Measurements from ENCODE around the gene LPIN1.

The LPIN1 gene

DNA sequence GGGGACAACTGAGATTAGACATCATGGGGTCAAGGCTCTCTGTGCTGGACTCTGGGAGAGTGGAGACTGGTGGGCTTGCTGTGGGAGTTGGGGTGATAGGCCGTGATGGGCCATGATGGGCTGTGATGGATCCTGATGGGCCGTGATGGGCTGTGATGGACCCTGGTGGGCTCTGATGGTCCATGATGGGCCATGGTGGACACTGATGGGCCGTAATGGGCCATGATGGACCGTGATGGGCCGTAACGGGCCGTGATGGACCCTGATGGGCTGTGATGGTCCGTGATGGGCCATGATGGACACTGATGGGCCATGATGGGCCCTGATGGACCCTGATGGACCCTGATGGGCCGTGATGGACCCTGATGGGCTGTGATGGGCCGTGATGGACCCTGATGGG, 18.5 kb downstream of the LPIN1 start:
- Histone ChIP-seq H3K27me3 (ENCODE audit: control insufficient read depth, insufficient read depth, low read length) (no peaks in the 10 kb centered on the region), H3K4me1 (ENCODE audit: control insufficient read depth, insufficient read depth, low read length) (0 out of 2 replicates have a peak, but pooled peaks cover 7% of the 10 kb centered on the region), H3K27ac (ENCODE audit: low read depth, low read length) (no peak overlapping the region), H3K9ac (ENCODE audit: low read length) (no peak overlapping the region), H3K36me3 (ENCODE audit: control insufficient read depth, insufficient read depth, low read length) (peaks cover 50% of the 10 kb centered on the region), H3K4me3 (ENCODE audit: low read depth, low read length) (no peak overlapping the region), H3K9me3 (ENCODE audit: control insufficient read depth, insufficient read depth, low read depth, low read length) (peaks cover 7% of the 10 kb centered on the region; the same call in 1 of the 2 replicates)

DNA sequence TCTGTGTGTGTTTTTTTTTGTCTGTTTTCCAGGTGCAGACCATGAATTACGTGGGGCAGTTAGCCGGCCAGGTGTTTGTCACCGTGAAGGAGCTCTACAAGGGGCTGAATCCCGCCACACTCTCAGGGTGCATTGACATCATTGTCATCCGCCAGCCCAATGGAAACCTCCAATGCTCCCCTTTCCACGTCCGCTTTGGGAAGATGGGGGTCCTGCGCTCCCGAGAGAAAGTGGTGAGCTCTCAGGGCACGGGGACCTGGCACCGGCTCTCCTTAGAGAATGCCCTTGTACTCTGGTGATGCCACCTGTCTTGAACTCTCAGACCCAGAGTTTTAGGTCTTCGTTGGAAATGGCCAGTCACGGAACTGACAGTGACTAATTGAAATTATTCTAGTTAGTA, 19.1 kb downstream of the LPIN1 start:
- no peak overlapping the region for H3K4me3 ChIP-seq (ENCODE audit: low read depth, low read length)
- peaks cover 55% of the 10 kb centered on the region for H3K36me3 ChIP-seq (ENCODE audit: control insufficient read depth, insufficient read depth, low read length)
- peaks cover 7% of the 10 kb centered on the region; the same call in 1 of the 2 replicates for H3K9me3 ChIP-seq (ENCODE audit: control insufficient read depth, insufficient read depth, low read depth, low read length)
- no peak overlapping the region for H3K9ac ChIP-seq (ENCODE audit: low read length)
- 0 out of 2 replicates have a peak, but pooled peaks cover 7% of the 10 kb centered on the region for H3K4me1 ChIP-seq (ENCODE audit: control insufficient read depth, insufficient read depth, low read length)
- H3K27ac ChIP-seq (ENCODE audit: low read depth, low read length) = no peak overlapping the region
- H3K27me3 ChIP-seq (ENCODE audit: control insufficient read depth, insufficient read depth, low read length) = no peaks in the 10 kb centered on the region

DNA sequence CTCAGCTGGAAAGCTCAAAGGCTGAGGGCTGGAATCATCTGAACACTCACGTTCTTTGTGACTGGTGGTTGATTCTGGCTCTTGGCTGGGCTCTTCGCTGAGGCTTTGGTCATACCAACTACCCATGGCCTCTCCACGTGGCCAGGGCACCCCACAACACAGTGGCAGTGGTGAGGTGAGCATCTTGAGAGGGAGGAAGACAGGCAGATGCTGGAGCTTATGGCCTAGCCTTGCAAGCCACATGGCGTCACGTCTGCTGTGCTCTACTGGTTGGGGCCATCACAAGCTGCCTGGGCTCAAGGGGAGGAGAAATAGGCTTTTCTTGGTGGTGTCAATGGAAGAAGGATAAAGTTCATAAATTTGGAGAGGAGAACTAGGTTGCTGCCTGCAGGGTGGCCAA, 19.6 kb downstream of the LPIN1 start:
- Histone ChIP-seq H3K4me1 (ENCODE audit: control insufficient read depth, insufficient read depth, low read length) (0 out of 2 replicates have a peak, but pooled peaks cover 7% of the 10 kb centered on the region), H3K36me3 (ENCODE audit: control insufficient read depth, insufficient read depth, low read length) (peaks cover 54% of the 10 kb centered on the region), H3K27ac (ENCODE audit: low read depth, low read length) (no peak overlapping the region), H3K9me3 (ENCODE audit: control insufficient read depth, insufficient read depth, low read depth, low read length) (peaks cover 3% of the 10 kb centered on the region; the same call in 1 of the 2 replicates), H3K4me3 (ENCODE audit: low read depth, low read length) (no peak overlapping the region), H3K9ac (ENCODE audit: low read length) (no peak overlapping the region), H3K27me3 (ENCODE audit: control insufficient read depth, insufficient read depth, low read length) (no peaks in the 10 kb centered on the region)

DNA sequence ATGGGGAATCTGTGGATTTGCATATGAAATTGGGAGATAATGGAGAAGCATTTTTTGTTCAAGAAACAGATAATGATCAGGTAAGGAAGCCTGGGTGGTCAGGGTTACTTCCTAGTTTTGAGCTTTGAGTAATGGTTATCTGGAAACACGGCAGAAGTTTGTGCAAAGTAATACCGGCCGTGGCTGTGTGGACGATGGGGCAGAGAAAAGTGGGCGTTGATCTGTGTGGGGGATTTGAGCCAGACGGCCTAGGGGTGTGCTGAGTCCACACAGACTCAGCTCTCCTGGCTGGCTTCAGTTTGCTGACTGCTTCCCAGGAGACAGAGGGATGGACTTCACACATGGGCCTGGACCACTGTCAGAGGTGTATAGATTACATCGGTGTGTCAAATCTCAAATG, 21.3 kb downstream of the LPIN1 start:
- Histone ChIP-seq H3K4me3 (ENCODE audit: low read depth, low read length) (no peak overlapping the region), H3K9me3 (ENCODE audit: control insufficient read depth, insufficient read depth, low read depth, low read length) (0 out of 2 replicates have a peak, but pooled peaks cover 3% of the 10 kb centered on the region), H3K27ac (ENCODE audit: low read depth, low read length) (no peak overlapping the region), H3K9ac (ENCODE audit: low read length) (no peak overlapping the region), H3K27me3 (ENCODE audit: control insufficient read depth, insufficient read depth, low read length) (no peaks in the 10 kb centered on the region), H3K36me3 (ENCODE audit: control insufficient read depth, insufficient read depth, low read length) (peaks cover 66% of the 10 kb centered on the region), H3K4me1 (ENCODE audit: control insufficient read depth, insufficient read depth, low read length) (0 out of 2 replicates have a peak, but pooled peaks cover 7% of the 10 kb centered on the region)

DNA sequence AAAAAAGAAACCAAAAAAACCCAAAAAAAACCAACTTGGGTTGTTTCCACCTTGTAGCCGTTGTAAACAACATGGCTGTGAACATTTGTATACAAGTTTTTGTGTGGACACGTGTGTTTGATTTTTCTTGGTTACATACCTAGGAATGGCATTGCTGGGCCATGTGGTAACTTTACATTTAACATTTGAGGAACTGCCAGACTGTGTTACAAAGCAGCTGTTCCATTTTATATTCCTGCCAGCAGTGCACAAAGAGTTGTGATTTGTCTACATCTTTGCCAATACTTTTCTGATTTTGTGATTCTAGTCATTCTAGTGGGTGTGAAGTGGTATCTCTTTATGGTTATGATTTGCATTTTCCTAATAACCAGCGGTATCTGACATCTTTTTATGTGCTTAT, 22.5 kb downstream of the LPIN1 start:
- Histone ChIP-seq H3K4me3 (ENCODE audit: low read depth, low read length) (no peak overlapping the region), H3K9ac (ENCODE audit: low read length) (no peak overlapping the region), H3K4me1 (ENCODE audit: control insufficient read depth, insufficient read depth, low read length) (0 out of 2 replicates have a peak, but pooled peaks cover 7% of the 10 kb centered on the region), H3K36me3 (ENCODE audit: control insufficient read depth, insufficient read depth, low read length) (peaks cover 77% of the 10 kb centered on the region), H3K27me3 (ENCODE audit: control insufficient read depth, insufficient read depth, low read length) (no peaks in the 10 kb centered on the region), H3K9me3 (ENCODE audit: control insufficient read depth, insufficient read depth, low read depth, low read length) (0 out of 2 replicates have a peak, but pooled peaks cover 3% of the 10 kb centered on the region), H3K27ac (ENCODE audit: low read depth, low read length) (no peak overlapping the region)

DNA sequence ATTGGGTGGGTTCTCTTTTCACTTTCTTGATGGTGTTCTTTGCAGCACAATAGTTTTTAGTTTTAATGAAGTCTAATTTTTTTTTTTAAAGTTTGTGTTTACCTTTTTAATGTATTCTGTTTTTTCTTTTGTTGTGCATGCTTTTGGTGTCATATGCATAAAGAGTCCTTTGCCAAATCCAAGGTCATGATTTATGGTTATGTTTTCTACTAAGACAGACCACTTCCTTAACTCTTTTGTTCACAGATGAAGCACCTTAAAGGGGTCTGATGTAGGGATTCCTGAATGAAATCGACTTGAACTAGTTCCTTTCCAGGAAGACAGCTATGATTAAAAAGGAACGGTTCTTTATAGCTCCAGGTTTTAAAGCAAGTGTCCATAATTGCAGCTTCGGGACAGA, 23.1 kb downstream of the LPIN1 start:
- H3K27me3 ChIP-seq (ENCODE audit: control insufficient read depth, insufficient read depth, low read length) = no peaks in the 10 kb centered on the region
- 0 out of 2 replicates have a peak, but pooled peaks cover 3% of the 10 kb centered on the region for H3K9me3 ChIP-seq (ENCODE audit: control insufficient read depth, insufficient read depth, low read depth, low read length)
- no peak overlapping the region for H3K27ac ChIP-seq (ENCODE audit: low read depth, low read length)
- H3K4me1 ChIP-seq (ENCODE audit: control insufficient read depth, insufficient read depth, low read length) = 0 out of 2 replicates have a peak, but pooled peaks cover 7% of the 10 kb centered on the region
- H3K36me3 ChIP-seq (ENCODE audit: control insufficient read depth, insufficient read depth, low read length) = peaks cover 80% of the 10 kb centered on the region
- no peak overlapping the region for H3K9ac ChIP-seq (ENCODE audit: low read length)
- no peak overlapping the region for H3K4me3 ChIP-seq (ENCODE audit: low read depth, low read length)

DNA sequence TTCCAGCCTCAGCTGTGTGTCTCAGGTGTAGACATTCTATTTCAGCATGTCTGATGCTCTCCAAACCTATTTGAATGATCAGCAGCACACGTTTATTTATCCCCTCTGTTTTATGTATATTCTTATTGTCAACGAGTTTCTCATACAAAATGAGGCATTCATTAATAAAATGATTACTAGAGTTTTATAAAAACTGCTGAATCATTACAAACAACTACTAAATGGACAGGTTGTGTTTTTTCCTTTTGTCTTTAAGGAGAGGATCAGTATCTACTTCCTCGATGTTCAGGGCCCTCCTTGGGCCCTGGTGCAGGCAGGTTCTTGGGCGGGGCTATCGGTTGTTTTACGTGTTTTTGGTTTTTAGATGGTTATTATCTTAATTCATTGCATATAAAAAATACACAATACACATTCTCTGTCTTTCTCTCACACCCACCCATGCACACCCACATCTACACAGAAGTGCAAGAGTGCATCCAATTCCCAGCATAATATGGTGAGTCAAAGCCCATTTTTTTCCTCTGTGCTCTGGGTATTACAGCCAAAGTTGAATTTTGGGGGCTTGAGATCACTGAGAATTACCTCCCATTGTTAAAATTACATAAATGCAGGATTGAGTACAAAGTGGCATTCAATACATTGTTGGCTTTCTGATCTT, 24.2 kb downstream of the LPIN1 start:
- H3K4me1 ChIP-seq (ENCODE audit: control insufficient read depth, insufficient read depth, low read length) = 0 out of 2 replicates have a peak, but pooled peaks cover 7% of the 10 kb centered on the region
- H3K27me3 ChIP-seq (ENCODE audit: control insufficient read depth, insufficient read depth, low read length) = no peaks in the 10 kb centered on the region
- H3K9ac ChIP-seq (ENCODE audit: low read length) = no peak overlapping the region
- H3K27ac ChIP-seq (ENCODE audit: low read depth, low read length) = no peak overlapping the region
- H3K9me3 ChIP-seq (ENCODE audit: control insufficient read depth, insufficient read depth, low read depth, low read length) = no peaks in the 10 kb centered on the region
- no peak overlapping the region for H3K4me3 ChIP-seq (ENCODE audit: low read depth, low read length)
- H3K36me3 ChIP-seq (ENCODE audit: control insufficient read depth, insufficient read depth, low read length) = peaks cover 81% of the 10 kb centered on the region

DNA sequence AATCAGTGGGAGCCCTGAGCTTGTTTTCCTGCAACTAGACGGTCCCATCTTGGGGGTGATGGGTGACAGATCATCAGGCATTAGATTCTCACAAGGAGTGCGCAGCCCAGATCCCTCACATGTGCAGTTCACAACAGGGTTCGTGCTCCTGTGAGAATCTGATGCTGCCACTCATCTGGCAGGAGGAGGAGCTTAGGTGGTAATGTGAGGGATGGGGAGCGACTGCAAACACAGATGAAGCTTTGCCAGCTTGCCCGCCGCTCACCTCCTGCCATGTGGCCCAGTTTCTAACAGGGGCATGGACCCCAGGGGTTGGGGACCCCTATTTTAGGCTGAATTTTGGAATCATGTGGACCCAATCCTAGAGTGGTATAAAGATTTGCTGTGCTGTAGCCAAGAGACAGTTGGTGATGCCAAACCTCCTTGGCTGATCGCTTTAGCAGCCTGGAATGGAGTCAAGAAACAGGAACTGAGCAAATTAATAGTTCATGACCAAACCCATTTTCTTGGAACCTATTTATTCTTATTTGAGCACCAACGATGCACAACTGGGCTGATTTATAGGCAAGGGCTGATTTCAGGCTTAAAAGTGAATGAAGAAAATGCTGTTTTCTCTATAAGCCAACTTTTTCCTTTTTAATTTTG, 25.7 kb downstream of the LPIN1 start:
- H3K4me3 ChIP-seq (ENCODE audit: low read depth, low read length) = no peak overlapping the region
- H3K36me3 ChIP-seq (ENCODE audit: control insufficient read depth, insufficient read depth, low read length) = peaks cover 69% of the 10 kb centered on the region
- no peaks in the 10 kb centered on the region for H3K9me3 ChIP-seq (ENCODE audit: control insufficient read depth, insufficient read depth, low read depth, low read length)
- H3K9ac ChIP-seq (ENCODE audit: low read length) = no peak overlapping the region
- H3K4me1 ChIP-seq (ENCODE audit: control insufficient read depth, insufficient read depth, low read length) = peaks cover 7% of the 10 kb centered on the region
- no peaks in the 10 kb centered on the region for H3K27me3 ChIP-seq (ENCODE audit: control insufficient read depth, insufficient read depth, low read length)
- no peak overlapping the region for H3K27ac ChIP-seq (ENCODE audit: low read depth, low read length)

DNA sequence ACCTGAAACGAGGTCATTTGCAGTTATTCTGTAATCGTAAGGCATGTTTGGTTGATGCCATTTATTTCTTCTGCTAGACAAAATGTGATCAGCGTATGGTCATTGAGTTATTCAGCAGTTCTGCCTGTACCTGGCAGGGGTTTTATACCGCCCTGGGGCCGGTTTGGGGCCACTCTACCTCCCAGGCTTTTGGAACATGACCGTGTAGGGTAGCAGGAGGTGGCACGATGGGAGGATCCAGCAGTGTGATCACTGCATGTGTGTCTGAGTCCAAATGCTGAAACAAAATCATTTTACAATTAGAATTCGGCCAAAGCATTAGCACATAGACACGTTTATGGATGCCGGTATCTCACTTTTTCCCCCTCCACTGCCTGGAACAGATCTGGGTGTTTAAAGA, 26.7 kb downstream of the LPIN1 start:
- H3K9me3 ChIP-seq (ENCODE audit: control insufficient read depth, insufficient read depth, low read depth, low read length) = no peaks in the 10 kb centered on the region
- peaks cover 64% of the 10 kb centered on the region for H3K36me3 ChIP-seq (ENCODE audit: control insufficient read depth, insufficient read depth, low read length)
- no peak overlapping the region for H3K4me3 ChIP-seq (ENCODE audit: low read depth, low read length)
- H3K4me1 ChIP-seq (ENCODE audit: control insufficient read depth, insufficient read depth, low read length) = peaks cover 9% of the 10 kb centered on the region
- H3K27me3 ChIP-seq (ENCODE audit: control insufficient read depth, insufficient read depth, low read length) = no peaks in the 10 kb centered on the region
- no peak overlapping the region for H3K9ac ChIP-seq (ENCODE audit: low read length)
- H3K27ac ChIP-seq (ENCODE audit: low read depth, low read length) = no peak overlapping the region

DNA sequence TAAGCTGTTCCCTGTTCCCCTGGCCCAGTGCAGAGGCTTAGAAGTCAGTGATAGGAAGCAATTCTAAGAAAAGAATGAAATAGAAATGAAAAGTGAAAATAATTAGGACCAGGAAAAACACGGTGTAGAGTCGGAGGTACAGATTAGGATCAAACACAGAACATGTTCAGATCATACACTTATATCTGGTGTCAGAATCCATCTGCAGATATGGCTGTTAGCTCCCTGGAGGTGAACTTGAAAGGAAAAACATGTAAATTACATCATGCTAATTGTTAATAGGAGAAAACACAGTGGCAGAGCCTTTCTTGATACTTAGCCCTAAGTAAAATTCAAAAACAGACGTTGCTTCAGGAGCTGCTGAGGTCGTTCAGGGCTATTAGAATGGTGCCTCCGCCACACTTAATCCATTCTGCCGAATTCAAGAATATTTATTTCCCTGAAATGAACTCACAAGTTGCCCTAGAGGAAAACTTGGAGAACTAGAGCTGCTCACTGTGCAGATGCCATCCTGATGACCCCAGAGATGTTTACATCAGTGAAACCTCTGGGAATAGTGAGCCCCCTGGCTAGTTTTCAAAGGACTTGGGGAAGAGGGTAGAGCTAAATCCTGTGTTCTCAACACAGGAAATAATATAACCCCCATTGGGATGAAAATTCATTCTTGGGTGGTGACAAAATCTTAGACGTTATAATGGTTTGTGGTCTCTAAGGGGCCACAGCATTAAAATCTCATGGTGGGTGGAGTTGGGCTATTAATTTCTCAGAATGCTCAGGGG, 27.5 kb downstream of the LPIN1 start:
- no peak overlapping the region for H3K4me3 ChIP-seq (ENCODE audit: low read depth, low read length)

DNA sequence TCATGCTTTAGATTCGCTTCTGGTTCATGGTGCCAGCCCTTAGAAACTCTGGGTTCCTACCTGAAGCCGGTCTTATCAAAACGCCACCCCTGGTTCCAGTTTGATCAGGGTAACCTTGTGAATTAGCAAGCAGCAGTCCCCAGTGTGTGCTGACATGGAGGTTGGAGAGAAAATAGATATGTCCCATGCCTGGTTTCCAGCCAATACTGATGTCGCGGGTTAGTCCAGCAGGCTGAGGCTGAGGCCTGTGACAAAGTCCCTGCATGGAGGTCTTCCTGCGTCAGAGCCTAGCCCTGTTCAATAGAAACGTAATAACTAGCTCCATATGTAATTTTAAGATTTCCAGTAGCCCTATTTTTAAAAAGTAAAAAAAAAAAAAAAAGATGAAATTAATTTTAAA, 28.2 kb downstream of the LPIN1 start:
- Histone ChIP-seq H3K36me3 (ENCODE audit: control insufficient read depth, insufficient read depth, low read length) (peaks cover 58% of the 10 kb centered on the region), H3K27ac (ENCODE audit: low read depth, low read length) (no peak overlapping the region), H3K9me3 (ENCODE audit: control insufficient read depth, insufficient read depth, low read depth, low read length) (no peaks in the 10 kb centered on the region), H3K27me3 (ENCODE audit: control insufficient read depth, insufficient read depth, low read length) (no peaks in the 10 kb centered on the region), H3K9ac (ENCODE audit: low read length) (no peak overlapping the region), H3K4me1 (ENCODE audit: control insufficient read depth, insufficient read depth, low read length) (peaks cover 16% of the 10 kb centered on the region), H3K4me3 (ENCODE audit: low read depth, low read length) (no peak overlapping the region)

More for the DNA sequence above, 27.5 kb downstream of the LPIN1 start:
- Histone ChIP-seq H3K4me1 (ENCODE audit: control insufficient read depth, insufficient read depth, low read length) (peaks cover 14% of the 10 kb centered on the region), H3K9ac (ENCODE audit: low read length) (no peak overlapping the region), H3K27ac (ENCODE audit: low read depth, low read length) (no peak overlapping the region), H3K9me3 (ENCODE audit: control insufficient read depth, insufficient read depth, low read depth, low read length) (no peaks in the 10 kb centered on the region), H3K36me3 (ENCODE audit: control insufficient read depth, insufficient read depth, low read length) (peaks cover 59% of the 10 kb centered on the region), H3K27me3 (ENCODE audit: control insufficient read depth, insufficient read depth, low read length) (no peaks in the 10 kb centered on the region)
